B cell (primary cell): ENCODE measurements around the gene SHISA8. TPM values are rescaled to one million over a fixed set of nuclear protein-coding genes. Genes with fewer than 3 reads are reported as not detected.

Experiments used
- ATAC-seq: fragments of 200-7000 bp; cut with Tn5 transposase; one replicate; pipeline ENCODE4 v1.10.0; 2021; ENCODE audit warnings: low read depth, mild to moderate bottlenecking, moderate number of reproducible peaks, moderate library complexity
- CTCF ChIA-PET: fragments of 350-600 bp; sonication (Branson Sonifier 250); formaldehyde crosslinking; loops from one replicate; lab custom pipeline; 2021; ENCODE audit warnings: antibody characterized with exemption, inconsistent platforms; lab: Charles Lee
- POLR2A ChIA-PET: fragments of 350-600 bp; sonication (Branson Sonifier 250); formaldehyde crosslinking; loops from one replicate; lab custom pipeline; 2021; ENCODE audit warnings: antibody characterized with exemption; lab: Charles Lee
- DNase-seq: peaks from one replicate; pipeline ENCODE4 v3.0.0; 2013
- H2AFZ ChIP-seq: 2 replicates; pipeline ENCODE4 v1.6.1; 2012; ENCODE audit warnings: mild to moderate bottlenecking, low read depth, low read length; ENCODE audit not compliant: insufficient read depth, poor library complexity, severe bottlenecking
- H3K27ac ChIP-seq, 2 donors: 1 replicate in 1 of 2; 2 replicates in 1 of 2; pipeline ENCODE4 v1.5.1; 2012 to 2013; ENCODE audit warnings: low read length in 2 of 2, mild to moderate bottlenecking in 2 of 2, moderate library complexity in 1 of 2
- H3K27me3 ChIP-seq, 4 experiments: fragments of 200-600 bp in 1 of 4; sonication (generic) in 1 of 4; replicated peaks in 1 of 4; 1 replicate in 2 of 4; 2 replicates in 2 of 4; pipeline versions ENCODE4 v1.6.1 to v1.7.0; 2013 to 2016; ENCODE audit warnings: low read length in 3 of 4, mild to moderate bottlenecking in 2 of 4, mixed read lengths in 1 of 4, moderate library complexity in 1 of 4; ENCODE audit not compliant: insufficient read depth in 4 of 4, control insufficient read depth in 3 of 4; ENCODE audit errors: control extremely low read depth in 1 of 4
- H3K36me3 ChIP-seq, 2 experiments: replicated peaks in 1 of 2; 1 replicate in 1 of 2; 2 replicates in 1 of 2; pipeline versions ENCODE4 v1.6.1 to v1.7.1; 2013; ENCODE audit warnings: low read length in 1 of 2; ENCODE audit not compliant: insufficient read depth in 2 of 2, control insufficient read depth in 1 of 2; ENCODE audit errors: control extremely low read depth in 1 of 2, extremely low read depth in 1 of 2
- H3K4me1 ChIP-seq, 2 donors: fragments of 200-600 bp in 1 of 2; sonication (generic) in 1 of 2; 1 replicate in 1 of 2; 2 replicates in 1 of 2; pipeline versions ENCODE4 v1.5.1 to v1.6.1; 2013 to 2017; ENCODE audit warnings: low read length in 2 of 2; ENCODE audit not compliant: control insufficient read depth in 2 of 2, insufficient read depth in 2 of 2
- H3K4me2 ChIP-seq: replicated peaks from 2 replicates; pipeline ENCODE3; 2012; ENCODE audit warnings: mild to moderate bottlenecking, low read depth, low read length; ENCODE audit not compliant: poor library complexity, severe bottlenecking
- H3K4me3 ChIP-seq, 5 experiments: fragments of 200-600 bp in 1 of 5; sonication (generic) in 1 of 5; 1 replicate in 3 of 5; 2 replicates in 2 of 5; pipeline versions ENCODE4 v1.5.1 to v1.7.0; 2011 to 2016; ENCODE audit warnings: low read length in 4 of 5, mild to moderate bottlenecking in 4 of 5, low read depth in 2 of 5, control low read depth in 1 of 5, moderate library complexity in 1 of 5; ENCODE audit not compliant: insufficient read depth in 1 of 5; ENCODE audit errors: control extremely low read depth in 1 of 5, extremely low read depth in 1 of 5
- H3K79me2 ChIP-seq: fragments of 200-600 bp; sonication (generic); one replicate; pipeline ENCODE4 v1.6.0; 2016; ENCODE audit warnings: low read length; ENCODE audit not compliant: control insufficient read depth, insufficient read depth
- H3K9ac ChIP-seq: fragments of 200-600 bp; sonication (generic); 2 replicates; pipeline ENCODE4 v1.6.1; 2017; ENCODE audit warnings: mild to moderate bottlenecking, low read length, moderate library complexity
- H3K9me3 ChIP-seq, 3 donors: one replicate each; pipeline versions ENCODE4 v1.6.1 to v1.7.1; 2013; ENCODE audit warnings: low read length in 2 of 3; ENCODE audit not compliant: control insufficient read depth in 2 of 3, insufficient read depth in 1 of 3; ENCODE audit errors: control extremely low read depth in 1 of 3
- H4K20me1 ChIP-seq: 2 replicates; pipeline ENCODE4 v1.6.0; 2012; ENCODE audit warnings: mild to moderate bottlenecking, low read length; ENCODE audit not compliant: insufficient read depth, control insufficient read depth, poor library complexity, severe bottlenecking
- H3K27ac Mint-ChIP-seq: one replicate; pipeline ENCODE4 v1.8.0; 2021; ENCODE audit warnings: mixed read lengths
- H3K27me3 Mint-ChIP-seq: one replicate; pipeline ENCODE4 v1.8.0; 2021; ENCODE audit warnings: mixed read lengths
- H3K4me1 Mint-ChIP-seq: one replicate; pipeline ENCODE4 v1.8.0; 2021; ENCODE audit warnings: mixed read lengths
- H3K4me3 Mint-ChIP-seq: one replicate; pipeline ENCODE4 v1.8.0; 2021; ENCODE audit warnings: mixed read lengths
- H3K9me3 Mint-ChIP-seq: one replicate; pipeline ENCODE4 v1.8.0; 2022; ENCODE audit warnings: mixed read lengths; ENCODE audit not compliant: insufficient read depth
- CTCF ChIP-seq: fragments of 200-600 bp; IDR thresholded peaks from one replicate; pipeline ENCODE4 v1.8.0; 2022; ENCODE audit warnings: antibody characterized with exemption, mild to moderate bottlenecking
- EZH2 ChIP-seq: IDR thresholded peaks from 2 replicates; pipeline ENCODE4 v1.6.1; 2012; ENCODE audit warnings: borderline replicate concordance, low read depth, mild to moderate bottlenecking, moderate library complexity, low read length; ENCODE audit not compliant: insufficient read depth, poor library complexity, severe bottlenecking
- WGBS: methylation state at CpG from one replicate; pipeline ENCODE4 v1.1.5; 2013; ENCODE audit warnings: missing lambda C conversion rate; ENCODE audit not compliant: insufficient coverage; 5-methylcytosine and 5-hydroxymethylcytosine counted together
- intact Hi-C: fragments of 100-400 bp; cut with micrococcal nuclease; formaldehyde crosslinking; loops from one replicate; pipeline ENCODE4 v1.10.0; 2022
- polyA plus RNA-seq: library from polyadenylated mRNA; depleted of rRNA; stranded (reverse); fragments of >200 nt; gene quantifications from 2 replicates; pipeline ENCODE4 v1.2.3, GENCODE V29; 2012
- total RNA-seq, 2 donors: library from RNA; stranded (reverse); fragments of 120-200 nt in 1 of 2; gene quantifications; 1 replicate in 1 of 2; 2 replicates in 1 of 2; pipeline versions ENCODE4 v1.2.3 to v1.2.4, GENCODE V29; 2013 to 2022

The SHISA8 gene
- total and polyA plus RNA-seq, 2 donors (not counting 1 experiment from before 2014, with no cell fraction given), result 22.4 to 46.5 TPM

GRCh38 chr22:41885116-41885515 lies 29.8 kb downstream of the SHISA8 start:
- Histone ChIP-seq H3K9ac (no peak overlapping the region), H3K4me2 (no peak overlapping the region), H4K20me1 (no peaks in the 10 kb centered on the region), H3K4me1 (peaks cover 32 to 51% of the 10 kb centered on the region in 2 donors), H3K36me3 (peaks cover 6 to 77% of the 10 kb centered on the region in 2 experiments), H3K27me3 (no peaks in the 10 kb centered on the region), H3K9me3 (no peaks in the 10 kb centered on the region), H3K79me2 (peaks cover 9% of the 10 kb centered on the region), H2AFZ (no peak overlapping the region), H3K27ac (peak overlapping the region in 1 of 2 donors; percentile 71), H3K4me3 (no peak overlapping the region)
- DNase-seq (no peak), ATAC-seq (no peak)
- Mint-ChIP-seq H3K27me3 (no peaks in the 10 kb centered on the region), H3K4me1 (peaks cover 79% of the 10 kb centered on the region), H3K4me3 (no peak overlapping the region), H3K9me3 (no peaks in the 10 kb centered on the region), H3K27ac (peak overlapping the region; percentile 93)
- no CpG with 5 or more reads among the region's 2 CpGs for WGBS
- CTCF ChIA-PET, result interaction anchor here (1.5 to 3.4 kb wide), 3 partner anchors 28 to 56 kb away, joined by 4 to 13 read pairs (median 12); no protein-coding TSS in a partner anchor
- no peak for TF ChIP-seq CTCF
- TF ChIP-seq EZH2, result no peak
- POLR2A ChIA-PET, result interaction anchor here (0.7 to 2.4 kb wide), 5 partner anchors 21 to 55 kb away, joined by 3 to 8 read pairs (median 4); partner anchors contain the start of gene SREBF2
- intact Hi-C loops, result loop anchor here (2.0 kb wide), 1 partner anchor 52 kb away; the partner anchor contains the start of gene SREBF2

- Histone ChIP-seq H2AFZ (no peak overlapping the region), H3K79me2 (peaks cover 14% of the 10 kb centered on the region), H3K27me3 (no peaks in the 10 kb centered on the region), H3K4me2 (peak overlapping the region; percentile 37), H4K20me1 (no peaks in the 10 kb centered on the region), H3K27ac (peak overlapping the region; percentile 52 to 71), H3K4me1 (peaks cover 23 to 39% of the 10 kb centered on the region in 2 donors), H3K36me3 (peaks cover 5 to 85% of the 10 kb centered on the region in 2 experiments), H3K4me3 (no peak overlapping the region), H3K9me3 (no peaks in the 10 kb centered on the region), H3K9ac (no peak overlapping the region)
- ChIA-PET CTCF (interaction anchor here (0.6 to 3.4 kb wide), 8 partner anchors 12 to 57 kb away, joined by 3 to 13 read pairs (median 4); partner anchors contain the start of gene SREBF2), POLR2A (interaction anchor here (0.6 to 2.4 kb wide), 8 partner anchors 11 to 63 kb away, joined by 3 to 8 read pairs (median 4); no protein-coding TSS in a partner anchor)
- Mint-ChIP-seq H3K27me3 (no peaks in the 10 kb centered on the region), H3K9me3 (no peaks in the 10 kb centered on the region), H3K27ac (peak overlapping the region; percentile 93), H3K4me3 (peak overlapping the region; percentile 44), H3K4me1 (peaks cover 71% of the 10 kb centered on the region)
- WGBS, result 89% methylated on average over 1 of the region's 2 CpGs
- DNase-seq (no peak), ATAC-seq (no peak)
- TF ChIP-seq EZH2 (no peak), CTCF (no peak)
- intact Hi-C loops, result no loop called here
Measured at GRCh38 chr22:41883400-41883799, 31.5 kb downstream of the SHISA8 start.
